Left renal cortex interstitium (tissue), 4 donors: Measurements from ENCODE around the gene TRMT10A. TPM values are rescaled to one million over a fixed set of nuclear protein-coding genes. Genes with fewer than 3 reads are reported as not detected.

Experiments
- DNase-seq, 4 donors: peaks; one replicate each; pipeline ENCODE4 v3.0.0-alpha.2; 2013; ENCODE audit warnings: low read depth in 4 of 4, low spot score in 2 of 4, missing footprints in 1 of 4
- polyA plus RNA-seq, 4 donors: library from polyadenylated mRNA; unstranded; fragments of 120-200 nt; gene quantifications; one replicate each; pipeline ENCODE4 v1.2.1, GENCODE V29; 2013; ENCODE audit not compliant: insufficient read length in 4 of 4

TRMT10A gene, protein sequence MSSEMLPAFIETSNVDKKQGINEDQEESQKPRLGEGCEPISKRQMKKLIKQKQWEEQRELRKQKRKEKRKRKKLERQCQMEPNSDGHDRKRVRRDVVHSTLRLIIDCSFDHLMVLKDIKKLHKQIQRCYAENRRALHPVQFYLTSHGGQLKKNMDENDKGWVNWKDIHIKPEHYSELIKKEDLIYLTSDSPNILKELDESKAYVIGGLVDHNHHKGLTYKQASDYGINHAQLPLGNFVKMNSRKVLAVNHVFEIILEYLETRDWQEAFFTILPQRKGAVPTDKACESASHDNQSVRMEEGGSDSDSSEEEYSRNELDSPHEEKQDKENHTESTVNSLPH
- polyA plus RNA-seq, result 10 to 100 TPM; 14.2 to 18.2 (median 16.3) TPM

GRCh38 chr4:99563310-99564186 is at the start of gene TRMT10A:
Gene TRMT10A, minus strand, starts transcription at chr4:99564039. Its CDS starts 4,701 bp downstream, at chr4:99559338.
- DNase-seq, result peak; percentile 96 to 99 (median 97)

GRCh38 chr4:99612704-99613103 is 48.9 kb upstream of the TRMT10A start:
- no peak for DNase-seq

DNA sequence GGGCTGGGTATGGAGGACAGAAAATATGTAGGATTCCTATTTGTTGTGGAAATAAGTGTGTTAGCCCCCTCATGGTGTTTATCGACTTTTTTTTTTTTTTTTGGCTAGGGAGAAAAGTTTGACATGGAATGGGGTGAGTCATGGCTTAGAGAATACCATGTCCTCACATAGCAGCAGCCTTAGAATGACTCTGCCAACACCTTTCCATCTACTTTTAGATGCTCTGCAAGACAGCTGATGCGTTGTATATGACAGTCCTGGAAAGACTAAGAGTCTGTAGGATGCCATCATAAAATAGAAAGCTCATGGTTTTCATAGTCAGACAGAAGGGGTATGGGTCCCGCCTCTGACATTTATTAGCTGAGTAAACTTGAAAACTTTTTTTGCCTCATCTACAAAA is 48.4 kb upstream of the TRMT10A start:
- no peak for DNase-seq

DNA sequence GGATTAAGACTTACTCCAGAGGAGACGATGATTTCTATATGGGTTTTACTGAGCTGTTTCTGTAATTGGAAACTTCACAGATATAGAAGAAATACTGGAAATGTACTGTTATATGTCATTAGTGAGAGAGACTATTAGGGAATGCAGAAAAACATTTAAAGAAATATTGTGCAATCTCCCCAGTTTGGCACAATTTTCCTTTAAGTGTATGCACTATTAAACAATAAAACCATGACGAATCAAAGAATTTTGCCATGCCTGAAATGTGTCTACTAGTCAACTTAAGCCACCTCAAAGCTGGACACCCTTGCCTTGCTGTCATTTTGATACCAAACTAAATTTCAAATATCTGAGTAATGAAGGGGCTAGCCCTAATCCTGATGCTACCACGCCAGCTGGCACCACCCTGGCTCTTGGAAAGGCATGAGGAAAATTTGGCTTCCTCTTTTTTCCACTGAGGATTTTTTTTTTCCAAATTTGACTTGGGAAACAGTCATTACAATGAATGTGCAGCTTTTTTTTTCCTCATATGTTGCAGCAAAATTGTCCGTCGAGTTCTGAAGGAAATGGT is 46.9 kb upstream of the TRMT10A start:
- no peak for DNase-seq

DNA sequence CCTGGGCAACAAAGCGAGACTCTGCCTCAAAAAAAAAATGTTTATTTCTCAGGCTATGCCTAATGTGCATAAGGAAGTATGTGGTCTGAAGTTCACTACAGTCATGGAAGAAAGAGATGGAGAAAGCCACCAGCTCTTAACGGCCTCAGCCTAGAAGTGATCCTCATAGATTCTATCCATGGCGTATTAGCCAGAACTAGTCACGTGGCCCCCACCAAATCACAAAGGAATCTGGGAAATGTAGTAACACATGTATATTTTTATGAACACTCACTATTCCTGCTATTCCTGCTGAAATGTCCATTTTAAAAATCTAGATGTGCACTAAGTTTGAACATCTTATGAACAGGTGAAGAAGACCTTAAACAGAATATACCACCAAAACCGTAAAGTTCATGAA is 44.6 kb upstream of the TRMT10A start:
- DNase-seq, result no peak

DNA sequence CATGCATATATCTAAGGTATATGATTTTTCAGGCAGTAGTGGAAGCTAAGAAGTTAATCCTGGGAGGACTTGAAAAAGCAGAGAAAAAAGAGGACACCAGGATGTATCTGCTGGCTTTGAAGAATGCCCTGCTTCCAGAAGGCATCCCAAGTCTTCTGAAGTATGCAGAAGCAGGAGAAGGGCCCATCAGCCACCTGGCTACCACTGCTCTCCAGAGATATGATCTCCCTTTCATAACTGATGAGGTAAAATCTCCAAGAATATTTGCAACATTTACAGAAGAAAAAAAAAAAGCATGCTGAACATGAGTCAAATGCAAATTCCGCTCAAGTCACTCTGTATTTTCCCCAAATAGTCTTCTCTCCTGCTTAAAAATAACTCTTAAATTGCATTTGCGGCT is 42.9 kb upstream of the TRMT10A start:
- no peak for DNase-seq

- DNase-seq, result no peak
These were observed 31.0 kb upstream of the TRMT10A start for GRCh38 chr4:99594818-99595217.

DNA sequence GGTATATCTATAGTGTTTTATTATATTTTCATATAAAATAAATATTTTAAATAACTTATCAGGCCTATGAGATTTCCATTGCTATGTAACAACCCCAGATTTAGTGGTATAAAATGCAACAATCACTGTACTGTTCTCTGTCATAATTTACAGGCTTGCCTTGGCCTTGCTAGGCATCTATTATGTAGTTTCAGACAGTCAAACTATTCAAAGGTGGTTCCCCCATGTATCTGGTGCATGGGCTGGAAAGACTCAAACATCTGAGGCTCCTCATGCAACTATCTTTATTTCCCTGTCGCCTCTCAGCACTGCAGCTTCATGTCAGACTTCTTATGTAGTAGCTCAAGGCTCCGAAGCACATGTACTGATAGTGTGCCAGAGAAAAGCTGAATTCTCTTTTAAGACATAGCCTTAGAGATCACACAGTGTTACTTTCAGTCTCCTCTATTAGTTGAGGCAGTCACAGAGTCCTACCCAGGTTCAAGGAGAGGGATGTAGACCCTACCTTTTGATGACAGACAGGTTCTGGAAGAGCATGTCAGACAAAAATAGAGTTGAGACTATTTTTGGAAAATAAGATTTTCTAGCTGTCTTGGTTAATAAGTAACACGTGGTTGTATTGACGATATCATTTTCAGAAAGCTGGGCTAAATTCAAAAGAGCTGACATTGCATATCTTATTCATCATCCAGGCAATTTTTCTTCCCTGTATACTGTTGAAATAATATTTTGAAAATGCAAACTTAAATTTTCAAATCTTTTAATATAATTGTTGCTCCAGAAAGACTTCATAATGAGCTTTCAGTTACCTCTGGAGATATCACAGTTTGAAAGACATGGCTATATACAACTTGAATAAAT is 30.2 kb upstream of the TRMT10A start:
- no peak for DNase-seq

- DNase-seq, result no peak
These were observed 27.9 kb upstream of the TRMT10A start for GRCh38 chr4:99591757-99592156.

GRCh38 chr4:99587803-99588202 is 24.0 kb upstream of the TRMT10A start:
- no peak for DNase-seq

DNA sequence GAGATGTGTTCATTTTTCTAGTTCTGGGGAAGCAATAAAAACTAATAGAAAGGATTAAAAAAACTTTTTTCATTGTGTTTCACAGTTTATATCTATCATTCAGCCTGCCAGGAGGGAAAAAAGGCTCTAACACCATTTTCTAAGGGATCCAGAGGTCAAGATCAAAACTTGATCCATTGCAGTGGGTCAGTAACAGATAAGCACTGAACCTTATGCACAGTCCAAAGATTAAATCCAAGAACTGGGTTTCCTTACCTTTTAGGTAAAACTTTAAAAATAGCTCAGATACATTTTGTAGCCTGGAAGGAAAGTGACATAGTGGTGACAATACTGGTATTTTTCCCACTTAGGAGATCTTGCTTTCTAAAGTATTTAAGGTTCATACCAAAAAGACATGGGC is 23.5 kb upstream of the TRMT10A start:
- DNase-seq, result no peak

GRCh38 chr4:99586797-99587196 is 23.0 kb upstream of the TRMT10A start:
- no peak for DNase-seq

DNA sequence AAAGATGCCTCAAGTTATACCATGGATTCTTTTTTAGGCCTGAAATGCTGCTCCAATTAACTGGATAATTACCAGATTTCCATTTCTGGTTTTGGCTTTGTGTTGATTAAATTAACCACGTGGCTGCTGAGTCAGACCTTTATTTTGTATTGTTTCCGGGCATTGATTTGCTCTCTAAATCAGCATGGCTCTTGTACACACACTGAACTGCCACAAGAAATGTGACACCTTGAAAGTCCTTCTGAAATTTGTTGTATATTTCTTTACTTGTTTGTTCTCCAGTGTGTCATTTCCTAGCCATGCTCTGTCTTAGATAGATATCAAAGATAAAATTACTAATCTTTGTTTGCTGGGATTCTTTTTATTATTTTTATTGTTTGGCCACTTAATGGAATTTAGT is 22.5 kb upstream of the TRMT10A start:
- DNase-seq, result no peak

- no peak for DNase-seq
These were observed 21.7 kb upstream of the TRMT10A start for GRCh38 chr4:99585516-99585915.

- DNase-seq, result no peak
These were observed 14.9 kb upstream of the TRMT10A start for GRCh38 chr4:99578714-99579113.

- DNase-seq, result no peak
These were observed 10.9 kb upstream of the TRMT10A start, which contains the start of gene MTTP for GRCh38 chr4:99574530-99575324. Gene MTTP, plus strand, starts transcription at chr4:99574824. Its CDS starts 86 bp downstream, at chr4:99574910.

- no peak for DNase-seq
These were observed 10.0 kb upstream of the TRMT10A start for GRCh38 chr4:99573735-99574368.

DNA sequence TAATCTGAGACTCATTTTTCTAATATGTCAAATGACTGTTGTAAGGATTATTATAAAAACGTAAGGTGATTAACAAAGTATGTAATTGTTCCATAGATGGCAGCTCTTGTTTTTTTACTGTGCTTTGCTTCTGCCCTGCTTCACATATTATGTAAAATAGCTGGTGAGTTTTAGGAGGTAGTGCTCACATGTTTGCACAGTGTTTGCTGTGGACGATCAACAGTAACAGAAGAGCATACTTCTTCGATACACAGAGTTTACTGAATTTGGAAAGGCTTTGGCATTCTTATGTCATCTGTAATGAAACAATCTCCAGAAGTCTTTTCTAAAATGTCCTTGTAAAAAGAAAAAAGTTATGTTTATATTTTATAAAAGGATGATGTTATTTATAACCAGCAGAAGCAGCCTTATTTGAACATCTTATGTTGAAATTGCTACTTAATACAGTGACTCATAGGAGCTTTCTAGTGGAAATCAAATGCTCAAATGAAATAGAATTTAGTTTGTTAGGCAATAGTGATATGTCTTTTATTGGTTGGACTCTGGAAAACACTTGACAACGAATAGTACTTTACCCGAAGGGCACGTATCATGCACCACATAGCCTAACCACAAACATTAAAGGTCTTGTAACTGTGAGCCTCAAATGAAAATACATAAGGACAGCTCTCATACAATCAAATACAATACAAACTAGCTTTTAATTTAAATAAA is 8.8 kb upstream of the TRMT10A start:
- DNase-seq, result no peak
